Measurements from ENCODE around the gene ASXL2.

Gene ASXL2

DNA sequence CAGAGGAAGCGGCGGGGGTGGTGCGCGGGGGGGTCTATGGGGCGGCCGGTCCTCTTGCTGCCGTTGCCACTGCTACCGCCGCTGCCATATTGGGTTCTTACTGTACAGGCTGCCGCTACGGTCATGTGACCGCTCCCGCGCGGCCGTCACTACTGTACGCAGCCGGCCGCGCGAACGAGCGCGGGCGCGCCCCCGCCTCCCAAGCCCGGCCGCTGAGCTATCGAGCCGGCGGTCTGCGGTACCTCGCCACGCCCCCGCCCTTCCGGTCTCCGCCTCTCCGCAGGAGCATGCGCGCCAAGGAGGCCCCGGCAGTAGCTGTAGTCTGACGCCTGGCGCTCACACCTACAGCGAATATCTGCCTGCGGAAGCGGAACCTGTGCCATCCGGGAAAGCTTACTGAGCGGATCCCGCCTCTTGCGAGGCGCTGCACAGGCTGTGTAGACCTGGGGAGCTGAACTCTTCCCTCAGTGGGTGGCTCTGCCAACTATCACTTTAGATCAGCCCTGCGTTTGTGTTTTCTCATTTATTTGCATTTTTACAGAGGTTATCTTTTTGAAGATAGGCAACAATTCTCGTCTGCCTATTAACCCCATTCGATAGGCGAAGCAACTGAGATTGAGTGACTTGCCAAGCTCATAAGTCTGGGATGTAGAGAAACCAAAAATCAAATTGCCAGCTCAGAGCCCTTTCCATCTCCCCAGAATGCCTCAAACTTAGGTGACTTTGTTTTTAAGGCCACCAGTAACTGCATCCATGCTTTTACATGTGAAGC is at the start of gene ASXL2:
Gene ASXL2 (minus strand): TSS at position 127 of the 772 bp plus-strand sequence. CDS start 265 bp downstream, outside the sequence.
- H3K79me2 ChIP-seq (ENCODE audit: insufficient read depth, low read depth) = peaks cover 33% of the 10 kb centered on the region
- TF ChIP-seq, protein P1, sequence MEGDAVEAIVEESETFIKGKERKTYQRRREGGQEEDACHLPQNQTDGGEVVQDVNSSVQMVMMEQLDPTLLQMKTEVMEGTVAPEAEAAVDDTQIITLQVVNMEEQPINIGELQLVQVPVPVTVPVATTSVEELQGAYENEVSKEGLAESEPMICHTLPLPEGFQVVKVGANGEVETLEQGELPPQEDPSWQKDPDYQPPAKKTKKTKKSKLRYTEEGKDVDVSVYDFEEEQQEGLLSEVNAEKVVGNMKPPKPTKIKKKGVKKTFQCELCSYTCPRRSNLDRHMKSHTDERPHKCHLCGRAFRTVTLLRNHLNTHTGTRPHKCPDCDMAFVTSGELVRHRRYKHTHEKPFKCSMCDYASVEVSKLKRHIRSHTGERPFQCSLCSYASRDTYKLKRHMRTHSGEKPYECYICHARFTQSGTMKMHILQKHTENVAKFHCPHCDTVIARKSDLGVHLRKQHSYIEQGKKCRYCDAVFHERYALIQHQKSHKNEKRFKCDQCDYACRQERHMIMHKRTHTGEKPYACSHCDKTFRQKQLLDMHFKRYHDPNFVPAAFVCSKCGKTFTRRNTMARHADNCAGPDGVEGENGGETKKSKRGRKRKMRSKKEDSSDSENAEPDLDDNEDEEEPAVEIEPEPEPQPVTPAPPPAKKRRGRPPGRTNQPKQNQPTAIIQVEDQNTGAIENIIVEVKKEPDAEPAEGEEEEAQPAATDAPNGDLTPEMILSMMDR (conservative IDR thresholded peaks at IDR 0.05; ENCODE audit: low read depth, low read length) = no peak
- H3K27me3 ChIP-seq (ENCODE audit: insufficient read depth, low read depth) = no peaks in the 10 kb centered on the region
- H3K9ac ChIP-seq = peak within 1 kb of the TSS; percentile 95
- H3K4me1 ChIP-seq (ENCODE audit: low read depth, poor library complexity, severe bottlenecking) = peaks cover 26% of the 10 kb centered on the region
- H4K20me1 ChIP-seq (ENCODE audit: insufficient read depth) = no peaks in the 10 kb centered on the region; the same call in 1 of the 2 replicates
- H3K4me2 ChIP-seq = peak within 1 kb of the TSS; percentile 68
- peak within 1 kb of the TSS; percentile 90 for H3K27ac ChIP-seq
- no peaks in the 10 kb centered on the region for H3K36me3 ChIP-seq (ENCODE audit: insufficient read depth)
- H2AFZ ChIP-seq (ENCODE audit: low read depth) = peak within 1 kb of the TSS; percentile 87
- peak within 1 kb of the TSS; percentile 91 for H3K4me3 ChIP-seq (IDR thresholded peaks at IDR 0.05; ENCODE audit: insufficient read depth, low read depth, low read length)

DNA sequence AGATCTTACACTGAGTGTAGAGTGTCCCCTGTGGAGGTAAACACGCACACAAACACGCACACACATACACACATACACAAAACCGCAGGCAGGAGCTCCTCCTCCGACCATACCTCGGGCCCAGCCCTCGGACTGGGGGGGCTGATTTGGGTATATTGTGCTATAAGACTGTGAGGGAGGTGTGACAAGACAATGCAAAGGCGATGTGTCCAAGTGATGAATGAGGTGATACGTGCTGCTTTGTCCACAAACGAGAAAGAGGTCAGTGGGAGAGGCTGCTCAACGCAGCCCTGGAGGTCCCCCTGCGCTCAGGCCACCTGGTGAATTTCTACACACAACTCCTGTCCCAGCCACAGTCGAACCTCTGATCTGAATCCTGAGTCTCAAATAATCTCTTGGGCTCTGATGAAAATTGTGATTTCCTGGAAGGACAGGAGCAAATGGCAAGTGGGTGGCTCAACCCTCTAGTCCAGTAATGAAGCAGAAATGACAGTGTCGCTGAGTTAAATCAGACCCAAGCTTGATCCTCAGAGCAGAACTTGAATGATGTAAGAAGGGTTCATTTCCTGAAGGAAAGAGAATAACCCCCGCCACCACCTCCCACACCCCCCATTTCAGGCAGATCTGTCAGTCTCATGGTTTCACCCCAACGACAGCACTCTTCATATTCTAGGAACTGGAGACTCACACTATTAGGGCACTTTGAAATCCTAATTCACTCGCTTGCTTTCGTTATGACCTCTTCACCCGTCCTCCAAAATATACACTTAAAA is 48.9 kb upstream of the ASXL2 start:
- Histone ChIP-seq H3K27ac (no peak overlapping the region), H2AFZ (ENCODE audit: low read depth) (no peak overlapping the region), H3K4me3 (IDR thresholded peaks at IDR 0.05; ENCODE audit: insufficient read depth, low read depth, low read length) (no peak overlapping the region), H3K9ac (no peak overlapping the region), H3K79me2 (ENCODE audit: insufficient read depth, low read depth) (no peaks in the 10 kb centered on the region), H3K4me1 (ENCODE audit: low read depth, poor library complexity, severe bottlenecking) (peaks cover 15% of the 10 kb centered on the region), H3K27me3 (ENCODE audit: insufficient read depth, low read depth) (no peaks in the 10 kb centered on the region), H3K36me3 (ENCODE audit: insufficient read depth) (no peaks in the 10 kb centered on the region), H4K20me1 (ENCODE audit: insufficient read depth) (no peaks in the 10 kb centered on the region), H3K4me2 (no peak overlapping the region)
- TF ChIP-seq, protein P1 (conservative IDR thresholded peaks at IDR 0.05; ENCODE audit: low read depth, low read length) = no peak

DNA sequence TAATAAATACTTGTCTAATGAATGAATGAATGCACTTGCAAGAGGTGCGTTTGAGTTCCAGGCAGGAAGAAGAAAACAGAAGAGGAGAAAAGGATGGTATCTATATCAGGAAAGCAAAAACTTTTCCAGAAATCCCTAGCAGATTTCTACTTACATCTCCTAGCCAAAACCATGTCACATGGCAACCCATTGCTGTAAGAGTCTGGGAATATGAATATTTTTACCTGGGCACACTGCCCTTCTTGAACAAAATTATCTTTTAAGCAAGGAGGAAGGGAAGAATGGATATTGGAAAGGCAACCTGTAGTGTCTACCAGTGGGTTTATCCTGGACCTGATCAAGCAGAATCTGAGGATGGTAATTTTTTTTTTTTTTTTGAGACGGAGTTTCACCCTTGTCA is 44.2 kb upstream of the ASXL2 start:
- Histone ChIP-seq H3K27me3 (ENCODE audit: insufficient read depth, low read depth) (no peaks in the 10 kb centered on the region), H4K20me1 (ENCODE audit: insufficient read depth) (no peaks in the 10 kb centered on the region), H3K79me2 (ENCODE audit: insufficient read depth, low read depth) (no peaks in the 10 kb centered on the region), H2AFZ (ENCODE audit: low read depth) (no peak overlapping the region), H3K9ac (no peak overlapping the region), H3K4me2 (no peak overlapping the region), H3K4me3 (IDR thresholded peaks at IDR 0.05; ENCODE audit: insufficient read depth, low read depth, low read length) (no peak overlapping the region), H3K4me1 (ENCODE audit: low read depth, poor library complexity, severe bottlenecking) (no peaks in the 10 kb centered on the region), H3K36me3 (ENCODE audit: insufficient read depth) (no peaks in the 10 kb centered on the region), H3K27ac (no peak overlapping the region)
- TF ChIP-seq, protein P1 (conservative IDR thresholded peaks at IDR 0.05; ENCODE audit: low read depth, low read length) = no peak

DNA sequence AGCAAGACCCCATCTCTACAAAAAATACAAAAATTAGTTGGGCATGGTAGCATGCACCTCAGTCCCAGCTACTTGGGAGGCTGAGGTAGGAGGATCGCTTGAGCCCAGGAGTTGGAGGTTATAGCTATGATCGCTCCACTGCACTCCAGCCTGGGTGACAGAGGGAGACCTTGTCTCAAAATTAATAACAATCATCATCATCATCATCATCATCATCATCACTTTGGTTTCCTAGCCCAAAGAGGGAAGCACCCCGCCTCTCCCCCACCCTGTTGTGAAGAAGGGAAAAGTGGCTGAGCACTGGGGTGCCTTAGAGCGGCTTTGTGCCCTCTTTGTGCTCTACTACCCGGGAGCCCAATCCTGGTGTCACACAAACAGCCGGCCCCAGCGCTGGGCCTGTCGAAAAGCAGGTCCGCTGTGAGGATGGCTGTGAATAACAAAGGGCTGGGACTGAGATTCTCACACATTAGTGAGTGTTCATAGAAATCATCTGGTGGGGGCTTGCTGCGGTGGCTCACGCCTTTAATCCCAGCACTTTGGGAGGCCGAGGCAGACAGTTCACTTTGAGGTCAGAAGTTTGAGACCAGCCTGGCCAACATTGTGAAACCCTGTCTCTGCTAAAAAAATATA is 42.6 kb upstream of the ASXL2 start:
- no peaks in the 10 kb centered on the region for H3K27me3 ChIP-seq (ENCODE audit: insufficient read depth, low read depth)
- H3K4me3 ChIP-seq (IDR thresholded peaks at IDR 0.05; ENCODE audit: insufficient read depth, low read depth, low read length) = no peak overlapping the region
- no peak overlapping the region for H3K4me2 ChIP-seq
- TF ChIP-seq, protein P1 (conservative IDR thresholded peaks at IDR 0.05; ENCODE audit: low read depth, low read length) = no peak
- no peak overlapping the region for H3K9ac ChIP-seq
- H3K36me3 ChIP-seq (ENCODE audit: insufficient read depth) = no peaks in the 10 kb centered on the region
- no peak overlapping the region for H2AFZ ChIP-seq (ENCODE audit: low read depth)
- no peaks in the 10 kb centered on the region for H3K4me1 ChIP-seq (ENCODE audit: low read depth, poor library complexity, severe bottlenecking)
- H3K79me2 ChIP-seq (ENCODE audit: insufficient read depth, low read depth) = no peaks in the 10 kb centered on the region
- no peaks in the 10 kb centered on the region for H4K20me1 ChIP-seq (ENCODE audit: insufficient read depth)
- no peak overlapping the region for H3K27ac ChIP-seq
